H1 (cell line): ENCODE results near the gene WDFY4. TPM values are rescaled to one million over a fixed set of nuclear protein-coding genes. Genes with fewer than 3 reads are reported as not detected.

Experiments
- CTCF ChIA-PET: fragments of 300-600 bp; sonication (Branson Sonifier 250); formaldehyde crosslinking; loops from one replicate; lab custom pipeline; 2021; ENCODE audit not compliant: partially characterized antibody; lab: Charles Lee
- POLR2A ChIA-PET: fragments of 300-600 bp; sonication (Branson Sonifier 250); formaldehyde crosslinking; loops from one replicate; lab custom pipeline; 2021; ENCODE audit warnings: inconsistent platforms; ENCODE audit not compliant: partially characterized antibody; lab: Charles Lee
- DNase-seq, 2 experiments: peaks; one replicate each; pipeline versions ENCODE4 v3.0.0 to v3.0.0-alpha.2; 2010 to 2022; ENCODE audit warnings: low spot score in 2 of 2, low read depth in 1 of 2, mixed read lengths in 1 of 2
- FAIRE-seq: peaks from 2 replicates; lab custom pipeline; 2011; peaks lifted over from hg19 to GRCh38; lab: Jason Lieb, UNC
- H2AFZ ChIP-seq: 2 replicates; pipeline ENCODE4 v1.8.1; 2012; ENCODE audit warnings: low read length, inconsistent platforms
- H2AK5ac ChIP-seq: 2 replicates; pipeline ENCODE4 v1.6.1; 2013; ENCODE audit warnings: low read depth, low read length
- H2BK120ac ChIP-seq: replicated peaks from 2 replicates; pipeline ENCODE3; 2013; ENCODE audit warnings: low read depth, low read length, inconsistent platforms
- H2BK12ac ChIP-seq: 2 replicates; pipeline ENCODE4 v1.6.1; 2013; ENCODE audit warnings: low read depth, low read length
- H2BK15ac ChIP-seq: 2 replicates; pipeline ENCODE4 v1.6.1; 2013; ENCODE audit warnings: low read length
- H2BK20ac ChIP-seq: 2 replicates; pipeline ENCODE4 v1.6.1; 2013; ENCODE audit warnings: low read length
- H2BK5ac ChIP-seq: 2 replicates; pipeline ENCODE4 v1.6.1; 2013; ENCODE audit warnings: low read depth, low read length
- H3K14ac ChIP-seq: 2 replicates; pipeline ENCODE4 v1.6.1; 2013; ENCODE audit warnings: inconsistent platforms; ENCODE audit not compliant: insufficient read length
- H3K18ac ChIP-seq: 2 replicates; pipeline ENCODE4 v1.6.1; 2013; ENCODE audit warnings: low read length; ENCODE audit errors: extremely low read depth
- H3K23ac ChIP-seq: 2 replicates; pipeline ENCODE4 v1.6.1; 2013; ENCODE audit warnings: inconsistent platforms; ENCODE audit not compliant: insufficient read length
- H3K23me2 ChIP-seq: 2 replicates; pipeline ENCODE4 v1.6.1; 2013; ENCODE audit warnings: low read depth, low read length
- H3K27ac ChIP-seq: 2 replicates; pipeline ENCODE4 v1.6.1; 2011; ENCODE audit warnings: low read depth, low read length, inconsistent platforms
- H3K27me3 ChIP-seq, 4 experiments: replicated peaks in 1 of 4; 1 replicate in 1 of 4; 2 replicates in 3 of 4; pipeline versions ENCODE4 v1.6.1 to v1.8.1; 2011 to 2013; ENCODE audit warnings: low read length in 3 of 4, mild to moderate bottlenecking in 3 of 4, inconsistent platforms in 2 of 4, mixed read lengths in 2 of 4, moderate library complexity in 1 of 4; ENCODE audit not compliant: control insufficient read depth in 3 of 4, insufficient read depth in 3 of 4; ENCODE audit errors: extremely low read depth in 1 of 4
- H3K36me3 ChIP-seq, 4 experiments: 2 replicates each; pipeline versions ENCODE4 v1.6.1 to v1.8.1; 2011 to 2013; ENCODE audit warnings: mild to moderate bottlenecking in 4 of 4, low read length in 3 of 4, moderate library complexity in 2 of 4, control low read depth in 1 of 4, inconsistent platforms in 1 of 4; ENCODE audit not compliant: insufficient read depth in 4 of 4, control insufficient read depth in 2 of 4
- H3K4ac ChIP-seq: replicated peaks from 2 replicates; pipeline ENCODE3; 2013; ENCODE audit warnings: low read length, low read depth, mixed read lengths, inconsistent platforms; ENCODE audit not compliant: insufficient read length
- H3K4me1 ChIP-seq, 4 experiments: replicated peaks in 1 of 4; 1 replicate in 1 of 4; 2 replicates in 3 of 4; pipeline versions ENCODE4 v1.6.1 to v1.8.1; 2011 to 2013; ENCODE audit warnings: low read length in 3 of 4, inconsistent platforms in 2 of 4, mixed read lengths in 1 of 4; ENCODE audit not compliant: insufficient read depth in 4 of 4, control insufficient read depth in 3 of 4
- H3K4me2 ChIP-seq, 2 experiments: 2 replicates each; pipeline versions ENCODE4 v1.6.1 to v1.8.1; 2011 to 2013; ENCODE audit warnings: low read depth in 2 of 2, low read length in 2 of 2, control low read depth in 1 of 2, inconsistent platforms in 1 of 2, mild to moderate bottlenecking in 1 of 2; ENCODE audit not compliant: insufficient read depth in 1 of 2
- H3K4me3 ChIP-seq, 4 experiments: fragments of 200-600, 300-600 bp in 1 of 4; sonication (generic), shearing (Covaris generic), sonication (Bioruptor Twin) in 1 of 4; 2 replicates each; pipeline versions ENCODE4 v1.5.1 to v1.8.1; 2011 to 2016; ENCODE audit warnings: low read length in 4 of 4, low read depth in 3 of 4, control low read depth in 2 of 4, inconsistent platforms in 2 of 4, mild to moderate bottlenecking in 2 of 4, mixed read lengths in 1 of 4, moderate library complexity in 1 of 4; ENCODE audit not compliant: insufficient read depth in 2 of 4; ENCODE audit errors: extremely low read depth in 1 of 4
- H3K56ac ChIP-seq: replicated peaks from 2 replicates; pipeline ENCODE3; 2013; ENCODE audit warnings: low read depth, mild to moderate bottlenecking, mixed read lengths, low read length, inconsistent platforms; ENCODE audit not compliant: insufficient read length
- H3K79me1 ChIP-seq: 2 replicates; pipeline ENCODE4 v1.6.1; 2013; ENCODE audit warnings: low read depth, low read length, control low read depth
- H3K79me2 ChIP-seq, 2 experiments: 2 replicates each; pipeline versions ENCODE4 v1.6.1 to v1.8.1; 2012 to 2013; ENCODE audit warnings: low read length in 2 of 2, mild to moderate bottlenecking in 2 of 2, inconsistent platforms in 1 of 2; ENCODE audit not compliant: insufficient read depth in 2 of 2, control insufficient read depth in 1 of 2
- H3K9ac ChIP-seq, 4 experiments: replicated peaks in 1 of 4; 1 replicate in 1 of 4; 2 replicates in 3 of 4; pipeline versions ENCODE4 v1.6.1 to v1.8.1; 2011 to 2013; ENCODE audit warnings: low read depth in 3 of 4, low read length in 3 of 4, control low read depth in 2 of 4, mild to moderate bottlenecking in 2 of 4, moderate library complexity in 2 of 4, inconsistent platforms in 1 of 4; ENCODE audit errors: extremely low read depth in 1 of 4
- H3K9me3 ChIP-seq, 2 experiments: 2 replicates each; pipeline versions ENCODE4 v1.6.1 to v1.8.1; 2012 to 2013; ENCODE audit warnings: mild to moderate bottlenecking in 2 of 2, moderate library complexity in 2 of 2, control low read depth in 1 of 2, inconsistent platforms in 1 of 2, low read depth in 1 of 2, low read length in 1 of 2, mixed read lengths in 1 of 2; ENCODE audit not compliant: insufficient read depth in 2 of 2
- H4K20me1 ChIP-seq, 2 experiments: replicated peaks in 1 of 2; 2 replicates each; pipeline versions ENCODE3 to v1.8.1; 2011 to 2013; ENCODE audit warnings: inconsistent platforms in 2 of 2, low read length in 2 of 2, mild to moderate bottlenecking in 1 of 2; ENCODE audit not compliant: insufficient read depth in 2 of 2, control insufficient read depth in 1 of 2
- H4K5ac ChIP-seq: 2 replicates; pipeline ENCODE4 v1.6.1; 2013; ENCODE audit warnings: low read length, low read depth, mixed read lengths, inconsistent platforms; ENCODE audit not compliant: insufficient read length
- H4K8ac ChIP-seq: 2 replicates; pipeline ENCODE4 v1.8.0; 2013; ENCODE audit warnings: mild to moderate bottlenecking, moderate library complexity, low read length, inconsistent platforms; ENCODE audit not compliant: insufficient read depth; ENCODE audit errors: extremely low read depth
- H4K91ac ChIP-seq: replicated peaks from 2 replicates; pipeline ENCODE3; 2013; ENCODE audit warnings: low read length, mixed read lengths, inconsistent platforms; ENCODE audit not compliant: insufficient read length
- CEBPB ChIP-seq: IDR thresholded peaks from 2 replicates; pipeline ENCODE4 v1.6.1; 2012; ENCODE audit warnings: low read depth, low read length
- EZH2 ChIP-seq: fragments of 200-600 bp; sonication (generic); IDR thresholded peaks from 2 replicates; pipeline ENCODE4 v1.7.1; 2012; ENCODE audit warnings: low read depth, mild to moderate bottlenecking, moderate library complexity, low read length, inconsistent platforms; ENCODE audit not compliant: severe bottlenecking
- GABPA ChIP-seq: IDR thresholded peaks from 2 replicates; pipeline ENCODE4 v1.6.1; 2011; ENCODE audit warnings: mild to moderate bottlenecking, low read length, moderate library complexity, borderline replicate concordance; ENCODE audit not compliant: insufficient read depth
- GTF2F1 ChIP-seq: IDR thresholded peaks from 2 replicates; pipeline ENCODE4 v1.6.1; 2012; ENCODE audit warnings: low read depth, low read length, improper control_type of control experiment, borderline replicate concordance
- HDAC6 ChIP-seq: IDR thresholded peaks from one replicate; pipeline ENCODE4 v1.7.1; 2012; ENCODE audit warnings: low read depth, mild to moderate bottlenecking, inconsistent platforms, low read length, moderate library complexity
- MAFK ChIP-seq: IDR thresholded peaks from 2 replicates; pipeline ENCODE4 v1.6.1; 2012; ENCODE audit warnings: low read depth, mild to moderate bottlenecking, improper control_type of control experiment, low read length
- TBP ChIP-seq: IDR thresholded peaks from 2 replicates; pipeline ENCODE4 v1.6.1; 2011; ENCODE audit warnings: low read depth, low read length, improper control_type of control experiment
- WGBS, 2 experiments: shearing (Covaris generic) in 1 of 2; methylation state at CpG; one replicate each; pipeline versions ENCODE4 v1.1.6 to v1.1.7; 2013 to 2015; ENCODE audit warnings: low lambda C conversion rate in 2 of 2, mixed read lengths in 2 of 2, inconsistent platforms in 1 of 2, low coverage in 1 of 2, missing lambda C conversion rate in 1 of 2; ENCODE audit not compliant: insufficient replicate concordance in 2 of 2, insufficient coverage in 1 of 2, insufficient read length in 1 of 2; ENCODE audit errors: extremely low coverage in 1 of 2, missing lambda C conversion rate in 1 of 2; 5-methylcytosine and 5-hydroxymethylcytosine counted together
- polyA plus RNA-seq, 7 experiments: library from polyadenylated mRNA; depleted of rRNA in 3 of 7; stranded (reverse) in 5 of 7; unstranded in 2 of 7; fragments of >200 nt in 5 of 7; fragments of 200-250 nt in 2 of 7; gene quantifications; 1 replicate in 5 of 7; 2 replicates in 1 of 7; 4 replicates in 1 of 7; pipeline versions ENCODE4 v1.2.1 to v1.2.3, GENCODE V29; 2011 to 2013; ENCODE audit warnings: missing spikeins in 2 of 7, mixed read lengths in 2 of 7
- total RNA-seq: library from RNA; stranded (reverse); fragmentation: NEBNext Ultra II Directional; extraction: Animal tissue kit (Norgen Biotek cat#: 25700); gene quantifications from 2 replicates; pipeline ENCODE4 v1.2.1, GENCODE V29; 2021
- TF ChIP-seq, protein P1 (sequence below), 3 experiments: IDR thresholded peaks; 1 replicate in 2 of 3; 2 replicates in 1 of 3; pipeline versions ENCODE4 v1.5.1 to v1.6.1; 2011; ENCODE audit warnings: low read length in 3 of 3, mild to moderate bottlenecking in 3 of 3, inconsistent platforms in 2 of 3, low read depth in 1 of 3, moderate library complexity in 1 of 3; ENCODE audit not compliant: insufficient read depth in 1 of 3; ENCODE audit errors: control extremely low read depth in 1 of 3

Gene WDFY4
- total and polyA plus RNA-seq, 2 of the 8 experiments (the other 6 are each of a cell fraction or from before 2014, with no cell fraction given): not detected

DNA sequence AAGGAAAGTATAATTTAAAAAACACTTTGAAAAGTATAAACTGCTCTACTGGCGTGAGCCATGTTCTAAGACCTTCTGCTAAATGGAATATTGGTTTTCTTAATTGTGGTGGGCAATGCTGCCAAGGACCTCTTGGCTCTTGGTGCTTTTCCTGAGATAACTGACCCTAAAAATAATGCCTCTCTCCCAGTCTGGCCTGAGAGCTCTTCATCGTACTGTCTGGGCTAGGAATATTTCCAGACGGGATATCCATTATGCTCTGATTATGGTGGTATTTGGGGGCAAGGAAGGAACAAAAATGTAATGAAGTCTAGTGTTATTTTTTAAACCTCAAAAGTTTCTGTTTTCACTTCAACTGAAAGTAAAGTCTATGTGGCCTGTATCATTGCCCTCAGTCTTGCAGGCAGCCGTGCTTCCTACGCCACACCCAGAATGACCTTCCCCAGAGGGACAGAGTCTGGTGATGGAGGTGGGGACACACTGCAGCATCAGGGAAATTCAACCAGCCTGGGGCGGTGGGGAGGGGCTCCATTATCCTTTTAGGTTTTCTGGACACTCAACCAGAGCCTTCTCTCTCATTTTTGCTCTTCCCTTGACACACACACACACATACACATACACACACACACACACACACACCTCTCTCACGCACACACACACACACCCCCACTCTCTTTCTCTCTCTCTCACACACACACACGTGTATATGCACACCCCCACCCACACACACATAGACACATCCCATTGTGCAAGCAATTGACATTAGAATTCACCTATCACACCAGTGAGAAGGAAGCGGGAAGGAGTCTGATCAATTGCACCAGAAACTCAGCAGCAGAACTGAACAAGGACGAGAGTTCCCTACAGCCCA lies 155.4 kb downstream of the WDFY4 start:
- Histone ChIP-seq H4K8ac (no peak overlapping the region), H2BK5ac (no peak overlapping the region), H3K27ac (no peak overlapping the region), H2AFZ (no peak overlapping the region), H3K14ac (no peak overlapping the region), H3K79me2 (no peaks in the 10 kb centered on the region), H4K91ac (no peak overlapping the region), H2BK15ac (no peak overlapping the region), H2BK20ac (no peak overlapping the region), H4K5ac (no peak overlapping the region), H3K27me3 (no peaks in the 10 kb centered on the region), H3K56ac (peak overlapping the region; percentile 6), H3K23ac (no peak overlapping the region), H3K79me1 (no peaks in the 10 kb centered on the region), H4K20me1 (no peaks in the 10 kb centered on the region), H3K4me2 (no peak overlapping the region), H2AK5ac (no peak overlapping the region), H3K23me2 (peaks cover 1% of the 10 kb centered on the region; the same call in 1 of the 2 replicates), H2BK120ac (no peak overlapping the region)
- DNase-seq: no peak
- FAIRE-seq: no peak
- CTCF ChIA-PET: no interaction called here
- TF ChIP-seq CEBPB (no peak), EZH2 (no peak), GABPA (no peak), GTF2F1 (no peak), TBP (no peak), MAFK (no peak), HDAC6 (no peak)
- TF ChIP-seq, protein P1, sequence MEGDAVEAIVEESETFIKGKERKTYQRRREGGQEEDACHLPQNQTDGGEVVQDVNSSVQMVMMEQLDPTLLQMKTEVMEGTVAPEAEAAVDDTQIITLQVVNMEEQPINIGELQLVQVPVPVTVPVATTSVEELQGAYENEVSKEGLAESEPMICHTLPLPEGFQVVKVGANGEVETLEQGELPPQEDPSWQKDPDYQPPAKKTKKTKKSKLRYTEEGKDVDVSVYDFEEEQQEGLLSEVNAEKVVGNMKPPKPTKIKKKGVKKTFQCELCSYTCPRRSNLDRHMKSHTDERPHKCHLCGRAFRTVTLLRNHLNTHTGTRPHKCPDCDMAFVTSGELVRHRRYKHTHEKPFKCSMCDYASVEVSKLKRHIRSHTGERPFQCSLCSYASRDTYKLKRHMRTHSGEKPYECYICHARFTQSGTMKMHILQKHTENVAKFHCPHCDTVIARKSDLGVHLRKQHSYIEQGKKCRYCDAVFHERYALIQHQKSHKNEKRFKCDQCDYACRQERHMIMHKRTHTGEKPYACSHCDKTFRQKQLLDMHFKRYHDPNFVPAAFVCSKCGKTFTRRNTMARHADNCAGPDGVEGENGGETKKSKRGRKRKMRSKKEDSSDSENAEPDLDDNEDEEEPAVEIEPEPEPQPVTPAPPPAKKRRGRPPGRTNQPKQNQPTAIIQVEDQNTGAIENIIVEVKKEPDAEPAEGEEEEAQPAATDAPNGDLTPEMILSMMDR (IDR thresholded peaks at IDR 0.05; ENCODE audit: control extremely low read depth in 1 of 3, insufficient read depth in 1 of 3, low read depth in 1 of 3, low read length in 3 of 3): no peak
- TF ChIP-seq, all 59 proteins: peak for 0
- Histone ChIP-seq H3K4me3 (no peak overlapping the region), H3K9ac (no peak overlapping the region), H3K18ac (no peak overlapping the region), H2BK12ac (no peak overlapping the region), H3K9me3 (no peaks in the 10 kb centered on the region), H3K36me3 (no peaks in the 10 kb centered on the region), H3K4ac (no peak overlapping the region), H3K4me1 (peaks cover 0 to 2% (median 0%) of the 10 kb centered on the region in 4 experiments; a peak in 1 of 7 replicates)
- 89 to 100% methylated on average over 1 to 10 of the region's 10 CpGs for whole genome bisulfite sequencing, 2 experiments
- POLR2A ChIA-PET: no interaction called here
